CD4-positive, alpha-beta T cell (primary cell): ENCODE data around the gene RPS15. TPM values are rescaled to one million over a fixed set of nuclear protein-coding genes. Genes with fewer than 3 reads are reported as not detected.
A peak's percentile ranks its signal among the peaks of the same experiment; 100 is the strongest.

ENCODE experiments used
- ATAC-seq: fragments of 200-7000 bp; cut with Tn5 transposase; one replicate; pipeline ENCODE4 v1.10.0; 2022; ENCODE audit warnings: mild to moderate bottlenecking; ENCODE audit not compliant: poor library complexity
- CTCF ChIA-PET: fragments of 350-600 bp; sonication (Branson Sonifier 250); formaldehyde crosslinking; loops from one replicate; lab custom pipeline; 2021; ENCODE audit warnings: antibody characterized with exemption, inconsistent platforms; lab: Charles Lee
- POLR2A ChIA-PET: fragments of 350-600 bp; sonication (Branson Sonifier 250); formaldehyde crosslinking; loops from one replicate; lab custom pipeline; 2021; ENCODE audit warnings: antibody characterized with exemption, inconsistent platforms; lab: Charles Lee
- DNase-seq, 14 experiments: peaks; one replicate each; pipeline ENCODE4 v3.0.0-alpha.2; 2013 to 2020; ENCODE audit warnings: mixed read lengths in 2 of 14
- H3K27ac ChIP-seq, 2 donors: one replicate each; pipeline versions ENCODE4 v1.5.1 to v1.7.0; 2013; ENCODE audit warnings: low read length in 2 of 2, low read depth in 1 of 2, mild to moderate bottlenecking in 1 of 2
- H3K27me3 ChIP-seq, 2 experiments: 1 replicate in 1 of 2; 2 replicates in 1 of 2; pipeline versions ENCODE4 v1.6.1 to v1.7.0; 2013; ENCODE audit warnings: low read length in 2 of 2, control low read depth in 1 of 2, mild to moderate bottlenecking in 1 of 2, moderate library complexity in 1 of 2; ENCODE audit not compliant: insufficient read depth in 2 of 2, control insufficient read depth in 1 of 2
- H3K36me3 ChIP-seq: one replicate; pipeline ENCODE4 v1.6.1; 2013; ENCODE audit warnings: low read length, control low read depth; ENCODE audit not compliant: insufficient read depth
- H3K4me1 ChIP-seq: one replicate; pipeline ENCODE4 v1.6.1; 2013; ENCODE audit warnings: low read length, control low read depth; ENCODE audit not compliant: insufficient read depth
- H3K4me3 ChIP-seq: one replicate; pipeline ENCODE4 v1.5.1; 2013; ENCODE audit warnings: mild to moderate bottlenecking, low read length, moderate library complexity
- H3K9me3 ChIP-seq, 2 experiments: 1 replicate in 1 of 2; 2 replicates in 1 of 2; pipeline versions ENCODE4 v1.6.1 to v1.7.0; 2013; ENCODE audit warnings: low read length in 2 of 2, mild to moderate bottlenecking in 2 of 2, control low read depth in 1 of 2, moderate library complexity in 1 of 2; ENCODE audit not compliant: control insufficient read depth in 1 of 2, insufficient read depth in 1 of 2
- H3K27ac Mint-ChIP-seq: one replicate; pipeline ENCODE4 v1.8.0; 2020; ENCODE audit warnings: mixed read lengths
- H3K27me3 Mint-ChIP-seq: one replicate; pipeline ENCODE4 v1.8.0; 2021; ENCODE audit warnings: mixed read lengths
- H3K36me3 Mint-ChIP-seq: one replicate; pipeline ENCODE4 v1.8.0; 2021; ENCODE audit warnings: low read depth, mixed read lengths
- H3K4me1 Mint-ChIP-seq: one replicate; pipeline ENCODE4 v1.8.0; 2021; ENCODE audit warnings: low read depth, mixed read lengths
- H3K4me3 Mint-ChIP-seq: one replicate; pipeline ENCODE4 v1.8.0; 2020; ENCODE audit warnings: mild to moderate bottlenecking, mixed read lengths
- H3K9me3 Mint-ChIP-seq: one replicate; pipeline ENCODE4 v1.8.0; 2020; ENCODE audit warnings: mixed read lengths
- CTCF ChIP-seq: fragments of 200-600 bp; IDR thresholded peaks from one replicate; pipeline ENCODE4 v1.8.0; 2022; ENCODE audit warnings: antibody characterized with exemption, mild to moderate bottlenecking
- intact Hi-C, 2 experiments: fragments of 100-400 bp; cut with DNase I in 1 of 2; cut with micrococcal nuclease in 1 of 2; formaldehyde crosslinking; loops; one replicate each; pipeline versions ENCODE4 v1.15.1 to v1.9.0; 2023 to 2025; cut with DNase I, micrococcal nuclease
- total RNA-seq, 174 experiments: library from RNA in 2 of 174; stranded (reverse) in 2 of 174; gene quantifications; one replicate each; pipeline ENCODE4 v1.2.3 and lab custom pipeline; 2021 to 2026

The RPS15 gene
- total RNA-seq, 2 experiments from 2014 or later: 2,193 to 2,200 TPM

GRCh38 chr19:1410136-1410786 lies 27.9 kb upstream of the RPS15 start:
- POLR2A ChIA-PET: interaction anchor here (0.9 to 2.6 kb wide), 3 partner anchors 8 to 142 kb away, joined by 3 to 11 read pairs (median 3); partner anchors contain the start of gene CIRBP
- CTCF ChIA-PET: no interaction called here

GRCh38 chr19:1410789-1411188 lies 27.4 kb upstream of the RPS15 start:
- H3K27me3 ChIP-seq: no peaks in the 10 kb centered on the region
- H3K9me3 ChIP-seq: no peaks in the 10 kb centered on the region
- Mint-ChIP-seq H3K9me3 (no peaks in the 10 kb centered on the region), H3K36me3 (peaks cover 50% of the 10 kb centered on the region), H3K4me1 (peaks cover 68% of the 10 kb centered on the region), H3K4me3 (peak overlapping the region; percentile 96), H3K27ac (peak overlapping the region; percentile 97), H3K27me3 (no peaks in the 10 kb centered on the region)
- intact Hi-C loops: no loop called here
- ChIA-PET CTCF (no interaction called here), POLR2A (interaction anchor here (2.6 kb wide), 1 partner anchor 142 kb away, joined by 11 read pairs; the partner anchor contains the start of gene CIRBP)
- peak overlapping the region in 1 of 2 donors; percentile 30 for H3K27ac ChIP-seq
- no peak for ATAC-seq
- H3K4me3 ChIP-seq: no peak overlapping the region
- no peak for DNase-seq
- H3K36me3 ChIP-seq: peaks cover 38% of the 10 kb centered on the region
- H3K4me1 ChIP-seq: peaks cover 83% of the 10 kb centered on the region
- TF ChIP-seq CTCF: no peak

More at GRCh38 chr19:1410136-1410786, 27.9 kb upstream of the RPS15 start:
- Mint-ChIP-seq H3K4me1 (peaks cover 63% of the 10 kb centered on the region), H3K27me3 (no peaks in the 10 kb centered on the region), H3K9me3 (no peaks in the 10 kb centered on the region), H3K36me3 (peaks cover 44% of the 10 kb centered on the region), H3K27ac (peak overlapping the region; percentile 97), H3K4me3 (peak overlapping the region; percentile 96)
- H3K27ac ChIP-seq: peak overlapping the region in 1 of 2 donors; percentile 23
- H3K27me3 ChIP-seq: no peaks in the 10 kb centered on the region
- peak in 1 of 14 experiments; percentile 38 for DNase-seq
- no peak for TF ChIP-seq CTCF
- H3K4me1 ChIP-seq: peaks cover 78% of the 10 kb centered on the region
- no peak for ATAC-seq
- H3K4me3 ChIP-seq: no peak overlapping the region
- intact Hi-C loops: no loop called here
- H3K9me3 ChIP-seq: no peaks in the 10 kb centered on the region
- peaks cover 38% of the 10 kb centered on the region for H3K36me3 ChIP-seq

GRCh38 chr19:1411255-1412191 lies 26.7 kb upstream of the RPS15 start:
- peak overlapping the region; percentile 96 for H3K4me3 Mint-ChIP-seq
- ATAC-seq (no peak), DNase-seq (peak in 4 of 14 experiments; percentile 15 to 75 (median 48))
- H3K9me3 Mint-ChIP-seq: no peaks in the 10 kb centered on the region
- Histone ChIP-seq H3K4me1 (peaks cover 84% of the 10 kb centered on the region), H3K9me3 (no peaks in the 10 kb centered on the region), H3K27me3 (no peaks in the 10 kb centered on the region), H3K27ac (peak overlapping the region; percentile 22 to 30), H3K4me3 (no peak overlapping the region), H3K36me3 (peaks cover 42% of the 10 kb centered on the region)
- intact Hi-C loops: no loop called here
- ChIA-PET POLR2A (no interaction called here), CTCF (no interaction called here)
- no peak for TF ChIP-seq CTCF
- H3K27ac Mint-ChIP-seq: peak overlapping the region; percentile 97
- H3K27me3 Mint-ChIP-seq: no peaks in the 10 kb centered on the region
- peaks cover 55% of the 10 kb centered on the region for H3K36me3 Mint-ChIP-seq
- H3K4me1 Mint-ChIP-seq: peaks cover 67% of the 10 kb centered on the region
